Pericardium fibroblast (primary cell): ENCODE data around the gene CD82. TPM values are rescaled to one million over a fixed set of nuclear protein-coding genes. Genes with fewer than 3 reads are reported as not detected.

Source experiments
- total RNA-seq: library from RNA; depleted of rRNA; stranded (reverse); fragments of >200 nt; gene quantifications from 2 replicates; pipeline ENCODE4 v1.2.3, GENCODE V29; 2015

The CD82 gene, protein sequence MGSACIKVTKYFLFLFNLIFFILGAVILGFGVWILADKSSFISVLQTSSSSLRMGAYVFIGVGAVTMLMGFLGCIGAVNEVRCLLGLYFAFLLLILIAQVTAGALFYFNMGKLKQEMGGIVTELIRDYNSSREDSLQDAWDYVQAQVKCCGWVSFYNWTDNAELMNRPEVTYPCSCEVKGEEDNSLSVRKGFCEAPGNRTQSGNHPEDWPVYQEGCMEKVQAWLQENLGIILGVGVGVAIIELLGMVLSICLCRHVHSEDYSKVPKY
- 16.5 and 17.7 TPM in 2 replicates for total RNA-seq

DNA sequence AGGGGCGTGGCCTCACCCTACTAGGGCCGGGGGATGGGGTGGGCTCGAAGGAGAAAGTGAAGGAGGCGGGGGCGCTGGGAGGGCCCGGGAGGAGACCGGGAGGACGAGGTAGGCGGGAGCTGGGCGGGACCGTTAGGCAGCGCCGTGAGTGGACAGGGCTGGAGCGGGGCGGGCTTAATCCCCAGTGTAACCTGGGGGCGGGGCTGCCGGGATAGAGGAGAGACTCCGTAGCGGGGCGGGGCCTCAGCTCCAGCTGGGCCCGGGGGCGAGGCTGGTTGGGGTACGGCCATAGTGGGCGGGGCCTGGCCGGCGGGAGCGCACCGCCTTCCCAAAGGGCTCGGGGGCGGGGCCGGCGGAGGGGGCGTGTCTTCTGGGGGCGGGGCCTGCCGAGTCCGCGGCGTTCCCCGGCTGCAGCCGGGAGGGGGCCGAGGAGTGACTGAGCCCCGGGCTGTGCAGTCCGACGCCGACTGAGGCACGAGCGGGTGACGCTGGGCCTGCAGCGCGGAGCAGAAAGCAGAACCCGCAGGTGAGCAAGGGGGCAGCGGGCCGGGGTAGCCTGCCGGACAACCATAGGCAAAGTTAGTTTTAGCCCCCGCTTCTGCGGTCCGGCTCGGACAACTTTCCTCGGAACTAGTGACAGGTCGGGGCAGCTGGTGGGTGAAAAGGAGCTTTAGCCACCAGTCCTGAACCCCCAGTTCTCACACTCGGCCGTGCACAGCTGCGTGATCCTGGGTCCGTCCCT, at the start of gene CD82:
Gene CD82 (plus strand): TSS at position 453 of the 742 bp plus-strand sequence. CDS start 29,000 bp downstream, outside the sequence.

Other genes starting within 250 kb of the CD82 start
- gene TSPAN18, start 161.3 kb downstream of the CD82 start, total RNA-seq = 0.58 and 1.9 TPM in 2 replicates